NCI-H2196 treated with DMSO at 0.1 percent for 48 hours (cell line): ENCODE results near the gene CBX6.

Experiments
- DNase-seq: peaks from one replicate; lab custom pipeline; 2025; ENCODE audit not compliant: unreplicated experiment; lab: John Stamatoyannopoulos, UW

CBX6 gene

GRCh38 chr22:38823076-38823475 lies 48.9 kb downstream of the CBX6 start:
- DNase-seq, result no peak

GRCh38 chr22:38820020-38820419 lies 52.0 kb downstream of the CBX6 start:
- no peak for DNase-seq

- no peak for DNase-seq
These were observed 52.6 kb downstream of the CBX6 start for GRCh38 chr22:38819387-38819940.

- DNase-seq, result no peak
These were observed 54.8 kb downstream of the CBX6 start for GRCh38 chr22:38817196-38817595.

- no peak for DNase-seq
These were observed 56.2 kb downstream of the CBX6 start for GRCh38 chr22:38815842-38816241.
